Measurements from ENCODE around the gene ZNF12.

DNA sequence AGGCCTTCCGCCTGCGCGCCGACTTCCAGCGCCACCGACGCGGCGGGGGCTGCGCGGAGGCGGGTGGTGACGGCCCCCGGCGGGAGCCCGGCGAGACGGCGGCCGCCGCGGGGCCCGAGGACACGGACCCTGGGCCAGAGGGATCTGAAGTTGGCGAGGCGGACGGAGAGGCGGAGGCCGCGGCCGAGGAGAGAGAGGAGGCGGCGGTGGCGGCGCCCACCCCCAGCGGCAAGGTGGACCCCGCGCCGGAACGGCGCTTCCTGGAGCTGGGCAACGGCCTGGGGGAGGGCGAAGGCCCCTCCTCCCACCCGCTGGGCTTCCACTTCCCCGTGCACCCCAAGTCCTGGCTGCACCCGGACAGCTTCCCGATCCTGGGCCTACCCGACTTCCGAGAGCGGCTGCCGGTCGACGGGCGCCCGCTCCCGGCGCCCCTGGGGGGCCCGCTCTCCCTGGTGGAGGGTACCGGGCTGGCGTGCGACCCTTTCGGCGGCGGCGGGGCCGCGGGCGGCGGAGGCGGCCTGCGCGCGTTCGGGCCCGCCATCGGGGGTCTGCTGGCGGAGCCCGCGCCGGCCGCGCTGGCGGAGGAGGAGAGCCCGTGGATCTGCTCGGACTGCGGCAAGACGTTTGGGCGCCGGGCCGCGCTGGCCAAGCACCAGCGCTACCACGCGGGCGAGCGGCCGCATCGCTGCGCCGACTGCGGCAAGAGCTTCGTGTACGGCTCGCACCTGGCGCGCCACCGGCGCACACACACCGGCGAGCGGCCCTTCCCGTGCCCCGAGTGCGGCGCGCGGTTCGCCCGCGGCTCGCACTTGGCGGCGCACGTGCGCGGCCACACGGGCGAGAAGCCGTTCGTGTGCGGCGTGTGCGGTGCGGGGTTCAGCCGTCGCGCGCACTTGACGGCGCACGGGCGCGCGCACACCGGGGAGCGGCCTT is 53.4 kb downstream of the ZNF12 start:
- TF ChIP-seq, protein P1, sequence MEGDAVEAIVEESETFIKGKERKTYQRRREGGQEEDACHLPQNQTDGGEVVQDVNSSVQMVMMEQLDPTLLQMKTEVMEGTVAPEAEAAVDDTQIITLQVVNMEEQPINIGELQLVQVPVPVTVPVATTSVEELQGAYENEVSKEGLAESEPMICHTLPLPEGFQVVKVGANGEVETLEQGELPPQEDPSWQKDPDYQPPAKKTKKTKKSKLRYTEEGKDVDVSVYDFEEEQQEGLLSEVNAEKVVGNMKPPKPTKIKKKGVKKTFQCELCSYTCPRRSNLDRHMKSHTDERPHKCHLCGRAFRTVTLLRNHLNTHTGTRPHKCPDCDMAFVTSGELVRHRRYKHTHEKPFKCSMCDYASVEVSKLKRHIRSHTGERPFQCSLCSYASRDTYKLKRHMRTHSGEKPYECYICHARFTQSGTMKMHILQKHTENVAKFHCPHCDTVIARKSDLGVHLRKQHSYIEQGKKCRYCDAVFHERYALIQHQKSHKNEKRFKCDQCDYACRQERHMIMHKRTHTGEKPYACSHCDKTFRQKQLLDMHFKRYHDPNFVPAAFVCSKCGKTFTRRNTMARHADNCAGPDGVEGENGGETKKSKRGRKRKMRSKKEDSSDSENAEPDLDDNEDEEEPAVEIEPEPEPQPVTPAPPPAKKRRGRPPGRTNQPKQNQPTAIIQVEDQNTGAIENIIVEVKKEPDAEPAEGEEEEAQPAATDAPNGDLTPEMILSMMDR (IDR thresholded peaks at IDR 0.05), result no peak
- TF ChIP-seq POLR2AphosphoS5 (IDR thresholded peaks at IDR 0.05) (no peak), EP300 (IDR thresholded peaks at IDR 0.05) (no peak)

All from stomach (tissue), 4 donors.